Transverse colon (tissue), 4 donors: ENCODE measurements around the gene CENATAC.

Experiments
- EP300 ChIP-seq: sonication (generic); formaldehyde crosslinking; IDR thresholded peaks from one replicate; pipeline ENCODE4 v1.6.1; 2017; ENCODE audit warnings: antibody characterized with exemption, low read depth
- POLR2A ChIP-seq: fragments of 450-650 bp; IDR thresholded peaks from one replicate; pipeline ENCODE4 v1.6.1; 2016; ENCODE audit warnings: antibody characterized with exemption, mild to moderate bottlenecking, moderate library complexity
- POLR2AphosphoS5 ChIP-seq, 3 donors: sonication (generic); formaldehyde crosslinking; IDR thresholded peaks; one replicate each; pipeline ENCODE4 v1.6.1; 2016; ENCODE audit warnings: antibody characterized with exemption in 3 of 3
- TF ChIP-seq, protein P1 (sequence below), 5 experiments: fragments of 200-600 bp in 3 of 5; fragments of 450-650 bp in 2 of 5; sonication (generic) in 3 of 5; IDR thresholded peaks; 1 replicate in 2 of 5; 2 replicates in 3 of 5; pipeline ENCODE4 v1.5.1; 2016 to 2017; ENCODE audit warnings: antibody characterized with exemption in 5 of 5, inconsistent platforms in 3 of 5, mild to moderate bottlenecking in 2 of 5, moderate library complexity in 1 of 5

DNA sequence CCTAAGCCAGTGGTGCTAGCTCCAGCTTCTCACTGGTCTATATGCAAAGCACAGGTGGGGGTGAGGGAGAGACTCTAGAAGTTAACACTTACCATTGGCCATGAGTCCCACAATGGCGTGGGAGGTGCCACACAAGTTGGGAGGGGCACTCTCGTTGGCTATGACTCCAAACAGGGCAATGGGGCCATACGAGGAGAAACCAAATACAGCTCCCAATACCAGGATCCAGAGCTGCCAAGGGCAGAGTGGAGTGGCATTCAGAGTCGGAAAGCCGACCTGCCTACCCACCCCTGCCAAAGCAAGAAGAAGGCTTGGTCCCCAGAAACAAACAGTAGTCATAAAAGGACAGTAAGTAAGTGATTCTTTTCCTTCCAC is 27.1 kb downstream of the CENATAC start:
- TF ChIP-seq EP300 (no peak), POLR2A (no peak), POLR2AphosphoS5 (IDR thresholded peaks at IDR 0.05) (no peak)
- TF ChIP-seq, protein P1, sequence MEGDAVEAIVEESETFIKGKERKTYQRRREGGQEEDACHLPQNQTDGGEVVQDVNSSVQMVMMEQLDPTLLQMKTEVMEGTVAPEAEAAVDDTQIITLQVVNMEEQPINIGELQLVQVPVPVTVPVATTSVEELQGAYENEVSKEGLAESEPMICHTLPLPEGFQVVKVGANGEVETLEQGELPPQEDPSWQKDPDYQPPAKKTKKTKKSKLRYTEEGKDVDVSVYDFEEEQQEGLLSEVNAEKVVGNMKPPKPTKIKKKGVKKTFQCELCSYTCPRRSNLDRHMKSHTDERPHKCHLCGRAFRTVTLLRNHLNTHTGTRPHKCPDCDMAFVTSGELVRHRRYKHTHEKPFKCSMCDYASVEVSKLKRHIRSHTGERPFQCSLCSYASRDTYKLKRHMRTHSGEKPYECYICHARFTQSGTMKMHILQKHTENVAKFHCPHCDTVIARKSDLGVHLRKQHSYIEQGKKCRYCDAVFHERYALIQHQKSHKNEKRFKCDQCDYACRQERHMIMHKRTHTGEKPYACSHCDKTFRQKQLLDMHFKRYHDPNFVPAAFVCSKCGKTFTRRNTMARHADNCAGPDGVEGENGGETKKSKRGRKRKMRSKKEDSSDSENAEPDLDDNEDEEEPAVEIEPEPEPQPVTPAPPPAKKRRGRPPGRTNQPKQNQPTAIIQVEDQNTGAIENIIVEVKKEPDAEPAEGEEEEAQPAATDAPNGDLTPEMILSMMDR (IDR thresholded peaks at IDR 0.05), result no peak
